SK-N-SH treated with all-trans-retinoic acid at 6 μM for 48 hours (cell line): Measurements from ENCODE around the gene FOXN3.

Experiments used
- CREB5 ChIP-seq: fragments of 250-450 bp; sonication (Bioruptor Pico); IDR thresholded peaks from 2 replicates; pipeline ENCODE4 v1.5.1; 2020; ENCODE audit warnings: low read depth, mild to moderate bottlenecking, moderate library complexity
- OSR1 ChIP-seq: fragments of 250-450 bp; sonication (Bioruptor Pico); IDR thresholded peaks from 2 replicates; pipeline ENCODE4 v1.8.0; 2022; ENCODE audit warnings: moderate library complexity, mild to moderate bottlenecking, inconsistent platforms
- ZC3H10 ChIP-seq: fragments of 250-450 bp; sonication (Bioruptor Pico); IDR thresholded peaks from 2 replicates; pipeline ENCODE4 v1.5.1; 2021; ENCODE audit warnings: mild to moderate bottlenecking, moderate library complexity
- ZFP3 ChIP-seq: fragments of 250-450 bp; sonication (Bioruptor Pico); IDR thresholded peaks from 2 replicates; pipeline ENCODE4 v1.5.0; 2020; ENCODE audit warnings: mild to moderate bottlenecking, moderate library complexity
- ZNF70 ChIP-seq: fragments of 450-650 bp; formaldehyde crosslinking; IDR thresholded peaks from 2 replicates; pipeline ENCODE4 v1.5.0; 2020; ENCODE audit warnings: mild to moderate bottlenecking, moderate library complexity

GRCh38 chr14:89393222-89393745, 23.7 kb downstream of the FOXN3 start:
- no peak for TF ChIP-seq ZC3H10 (CRISPR knock-in tag)
- TF ChIP-seq CREB5, result no peak
- no peak for TF ChIP-seq ZFP3 (CRISPR knock-in tag)
- TF ChIP-seq ZNF70 (CRISPR knock-in tag), result no peak
- TF ChIP-seq OSR1 (CRISPR knock-in tag), result no peak
